ENCODE measurements around the gene SLC35A1.

- TF ChIP-seq CTCF (IDR thresholded peaks at IDR 0.05) (no peak), EZH2 (IDR thresholded peaks at IDR 0.05; ENCODE audit: borderline replicate concordance, insufficient read depth, low read depth, low read length, poor library complexity, severe bottlenecking) (no peak)
Observed at GRCh38 chr6:87436435-87436834, 36.3 kb upstream of the SLC35A1 start.
